Activated CD8-positive, alpha-beta memory T cell treated with anti-CD3 and anti-CD28 coated beads for 4 hours (primary cell): ENCODE measurements around the gene PRICKLE3.
"Not testable (repeated sequence)": the region's sequence is repeated elsewhere in the genome, so short reads cannot be mapped to it uniquely, and the experiment has no call there.

Source experiments
- DNase-seq, 2 donors: peaks; one replicate each; pipeline ENCODE4 v3.0.0-alpha.2; 2020; ENCODE audit warnings: low read depth in 2 of 2

Gene PRICKLE3

GRCh38 chrX:49183701-49184281 lies 2.4 kb downstream of the PRICKLE3 start:
- DNase-seq: no peak

- no peak for DNase-seq
Measured at GRCh38 chrX:49179358-49179757, 6.8 kb downstream of the PRICKLE3 start.

GRCh38 chrX:49178537-49178936 lies 7.6 kb downstream of the PRICKLE3 start:
- no peak for DNase-seq

- DNase-seq: no peak
Measured at GRCh38 chrX:49177873-49178480, 8.2 kb downstream of the PRICKLE3 start.

GRCh38 chrX:49177338-49177833 lies 8.8 kb downstream of the PRICKLE3 start:
- no peak for DNase-seq

- no peak for DNase-seq
Measured at GRCh38 chrX:49176421-49177326, 9.5 kb downstream of the PRICKLE3 start.

- no peak for DNase-seq
Measured at GRCh38 chrX:49175435-49176274, 10.5 kb downstream of the PRICKLE3 start.

- no peak for DNase-seq
Measured at GRCh38 chrX:49174723-49175122, 11.4 kb downstream of the PRICKLE3 start.

- DNase-seq: not testable (repeated sequence)
Measured at GRCh38 chrX:49173544-49173943, 12.6 kb downstream of the PRICKLE3 start.

- peak; percentile 39 to 43 for DNase-seq
Measured at GRCh38 chrX:49172280-49172780, 13.8 kb downstream of the PRICKLE3 start.

GRCh38 chrX:49171752-49172279 lies 14.4 kb downstream of the PRICKLE3 start, which contains the start of gene PLP2:
Gene PLP2 (plus strand): TSS chrX:49171898. CDS start chrX:49172001, 103 bp downstream.
- peak; percentile 44 to 46 for DNase-seq

GRCh38 chrX:49167740-49168108 lies 18.4 kb downstream of the PRICKLE3 start:
- DNase-seq: no peak

- DNase-seq: peak; percentile 32 to 39
Measured at GRCh38 chrX:49166914-49167739, 19.0 kb downstream of the PRICKLE3 start.

- peak; percentile 47 to 51 for DNase-seq
Measured at GRCh38 chrX:49165901-49166881, 20.0 kb downstream of the PRICKLE3 start.

- DNase-seq: no peak
Measured at GRCh38 chrX:49164589-49165360, 21.4 kb downstream of the PRICKLE3 start.

GRCh38 chrX:49163555-49164419 lies 22.4 kb downstream of the PRICKLE3 start:
- DNase-seq: peak; percentile 52 to 56

- no peak for DNase-seq
Measured at GRCh38 chrX:49162620-49163019, 23.6 kb downstream of the PRICKLE3 start, which contains the start of gene MAGIX. Gene MAGIX (plus strand): TSS chrX:49162758. CDS start chrX:49162890, 132 bp downstream.
